ENCODE data around the gene SLC7A6OS.

GRCh38 chr16:68359398-68360191 lies 48.8 kb upstream of the SLC7A6OS start:
- TF ChIP-seq, protein P1, sequence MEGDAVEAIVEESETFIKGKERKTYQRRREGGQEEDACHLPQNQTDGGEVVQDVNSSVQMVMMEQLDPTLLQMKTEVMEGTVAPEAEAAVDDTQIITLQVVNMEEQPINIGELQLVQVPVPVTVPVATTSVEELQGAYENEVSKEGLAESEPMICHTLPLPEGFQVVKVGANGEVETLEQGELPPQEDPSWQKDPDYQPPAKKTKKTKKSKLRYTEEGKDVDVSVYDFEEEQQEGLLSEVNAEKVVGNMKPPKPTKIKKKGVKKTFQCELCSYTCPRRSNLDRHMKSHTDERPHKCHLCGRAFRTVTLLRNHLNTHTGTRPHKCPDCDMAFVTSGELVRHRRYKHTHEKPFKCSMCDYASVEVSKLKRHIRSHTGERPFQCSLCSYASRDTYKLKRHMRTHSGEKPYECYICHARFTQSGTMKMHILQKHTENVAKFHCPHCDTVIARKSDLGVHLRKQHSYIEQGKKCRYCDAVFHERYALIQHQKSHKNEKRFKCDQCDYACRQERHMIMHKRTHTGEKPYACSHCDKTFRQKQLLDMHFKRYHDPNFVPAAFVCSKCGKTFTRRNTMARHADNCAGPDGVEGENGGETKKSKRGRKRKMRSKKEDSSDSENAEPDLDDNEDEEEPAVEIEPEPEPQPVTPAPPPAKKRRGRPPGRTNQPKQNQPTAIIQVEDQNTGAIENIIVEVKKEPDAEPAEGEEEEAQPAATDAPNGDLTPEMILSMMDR (conservative IDR thresholded peaks at IDR 0.05; ENCODE audit: low read depth in 2 of 2) = no peak
- TF ChIP-seq EZH2phosphoT487 (IDR thresholded peaks at IDR 0.05; ENCODE audit: unreplicated experiment) = no peak
- TF ChIP-seq, protein P2, sequence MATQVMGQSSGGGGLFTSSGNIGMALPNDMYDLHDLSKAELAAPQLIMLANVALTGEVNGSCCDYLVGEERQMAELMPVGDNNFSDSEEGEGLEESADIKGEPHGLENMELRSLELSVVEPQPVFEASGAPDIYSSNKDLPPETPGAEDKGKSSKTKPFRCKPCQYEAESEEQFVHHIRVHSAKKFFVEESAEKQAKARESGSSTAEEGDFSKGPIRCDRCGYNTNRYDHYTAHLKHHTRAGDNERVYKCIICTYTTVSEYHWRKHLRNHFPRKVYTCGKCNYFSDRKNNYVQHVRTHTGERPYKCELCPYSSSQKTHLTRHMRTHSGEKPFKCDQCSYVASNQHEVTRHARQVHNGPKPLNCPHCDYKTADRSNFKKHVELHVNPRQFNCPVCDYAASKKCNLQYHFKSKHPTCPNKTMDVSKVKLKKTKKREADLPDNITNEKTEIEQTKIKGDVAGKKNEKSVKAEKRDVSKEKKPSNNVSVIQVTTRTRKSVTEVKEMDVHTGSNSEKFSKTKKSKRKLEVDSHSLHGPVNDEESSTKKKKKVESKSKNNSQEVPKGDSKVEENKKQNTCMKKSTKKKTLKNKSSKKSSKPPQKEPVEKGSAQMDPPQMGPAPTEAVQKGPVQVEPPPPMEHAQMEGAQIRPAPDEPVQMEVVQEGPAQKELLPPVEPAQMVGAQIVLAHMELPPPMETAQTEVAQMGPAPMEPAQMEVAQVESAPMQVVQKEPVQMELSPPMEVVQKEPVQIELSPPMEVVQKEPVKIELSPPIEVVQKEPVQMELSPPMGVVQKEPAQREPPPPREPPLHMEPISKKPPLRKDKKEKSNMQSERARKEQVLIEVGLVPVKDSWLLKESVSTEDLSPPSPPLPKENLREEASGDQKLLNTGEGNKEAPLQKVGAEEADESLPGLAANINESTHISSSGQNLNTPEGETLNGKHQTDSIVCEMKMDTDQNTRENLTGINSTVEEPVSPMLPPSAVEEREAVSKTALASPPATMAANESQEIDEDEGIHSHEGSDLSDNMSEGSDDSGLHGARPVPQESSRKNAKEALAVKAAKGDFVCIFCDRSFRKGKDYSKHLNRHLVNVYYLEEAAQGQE (IDR thresholded peaks at IDR 0.05; ENCODE audit: unreplicated experiment) = no peak
